GM12865 (cell line): ENCODE data around the gene TPRA1.
"Not testable (repeated sequence)": the region's sequence is repeated elsewhere in the genome, so short reads cannot be mapped to it uniquely, and the experiment has no call there.

ENCODE experiments used
- DNase-seq: peaks from one replicate; pipeline ENCODE4 v3.0.0; 2010; ENCODE audit warnings: low read depth
- H3K4me3 ChIP-seq: 2 replicates; pipeline ENCODE4 v1.5.1; 2011; ENCODE audit warnings: mild to moderate bottlenecking, low read depth, low read length, control low read depth
- TF ChIP-seq, protein P1 (sequence below): IDR thresholded peaks from 2 replicates; pipeline ENCODE4 v1.5.1; 2011; ENCODE audit warnings: low read length, control low read depth, low read depth, inconsistent platforms; ENCODE audit not compliant: insufficient read depth; ENCODE audit errors: missing control alignments

The TPRA1 gene

DNA sequence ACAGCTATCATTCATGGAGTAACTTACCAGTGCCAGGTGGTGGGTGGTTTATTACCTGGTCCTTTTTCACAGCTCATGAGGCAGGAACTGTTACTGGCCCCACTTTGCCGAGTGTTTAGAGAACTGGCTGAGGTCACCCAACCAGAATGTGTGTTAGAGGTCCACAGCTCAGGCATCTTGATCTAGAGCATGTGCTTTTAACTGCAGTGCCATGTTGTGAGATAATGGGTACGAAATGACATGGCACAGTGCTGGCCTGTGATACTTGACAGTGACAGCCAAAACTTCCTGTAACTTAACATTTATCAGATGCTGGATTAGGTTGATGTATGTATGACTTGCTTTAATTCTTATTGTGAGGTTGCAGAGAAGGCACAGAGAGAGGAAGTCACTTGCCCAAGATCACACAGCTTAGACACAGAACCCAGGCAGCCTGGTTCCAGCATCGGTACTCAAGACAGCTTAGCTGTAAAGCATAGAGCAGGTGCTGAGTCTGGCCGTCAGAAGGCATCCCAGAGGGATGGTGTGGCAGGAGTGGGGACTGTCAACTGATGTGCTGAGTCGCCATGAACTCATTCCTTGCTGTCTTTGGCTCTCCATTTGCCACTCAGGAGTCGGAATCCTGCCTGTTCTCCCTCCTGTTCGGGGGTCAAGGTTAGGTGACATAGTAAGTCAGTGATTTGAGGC lies 17.3 kb upstream of the TPRA1 start:
- TF ChIP-seq, protein P1, sequence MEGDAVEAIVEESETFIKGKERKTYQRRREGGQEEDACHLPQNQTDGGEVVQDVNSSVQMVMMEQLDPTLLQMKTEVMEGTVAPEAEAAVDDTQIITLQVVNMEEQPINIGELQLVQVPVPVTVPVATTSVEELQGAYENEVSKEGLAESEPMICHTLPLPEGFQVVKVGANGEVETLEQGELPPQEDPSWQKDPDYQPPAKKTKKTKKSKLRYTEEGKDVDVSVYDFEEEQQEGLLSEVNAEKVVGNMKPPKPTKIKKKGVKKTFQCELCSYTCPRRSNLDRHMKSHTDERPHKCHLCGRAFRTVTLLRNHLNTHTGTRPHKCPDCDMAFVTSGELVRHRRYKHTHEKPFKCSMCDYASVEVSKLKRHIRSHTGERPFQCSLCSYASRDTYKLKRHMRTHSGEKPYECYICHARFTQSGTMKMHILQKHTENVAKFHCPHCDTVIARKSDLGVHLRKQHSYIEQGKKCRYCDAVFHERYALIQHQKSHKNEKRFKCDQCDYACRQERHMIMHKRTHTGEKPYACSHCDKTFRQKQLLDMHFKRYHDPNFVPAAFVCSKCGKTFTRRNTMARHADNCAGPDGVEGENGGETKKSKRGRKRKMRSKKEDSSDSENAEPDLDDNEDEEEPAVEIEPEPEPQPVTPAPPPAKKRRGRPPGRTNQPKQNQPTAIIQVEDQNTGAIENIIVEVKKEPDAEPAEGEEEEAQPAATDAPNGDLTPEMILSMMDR = no peak
- no peak for DNase-seq
- no peak overlapping the region for H3K4me3 ChIP-seq

- TF ChIP-seq, protein P1 = no peak
- no peak for DNase-seq
- H3K4me3 ChIP-seq = no peak overlapping the region
Observed at GRCh38 chr3:127606981-127607595, 16.6 kb upstream of the TPRA1 start.

GRCh38 chr3:127606086-127606805 lies 15.7 kb upstream of the TPRA1 start:
- no peak for DNase-seq
- TF ChIP-seq, protein P1 = no peak
- H3K4me3 ChIP-seq = no peak overlapping the region

DNA sequence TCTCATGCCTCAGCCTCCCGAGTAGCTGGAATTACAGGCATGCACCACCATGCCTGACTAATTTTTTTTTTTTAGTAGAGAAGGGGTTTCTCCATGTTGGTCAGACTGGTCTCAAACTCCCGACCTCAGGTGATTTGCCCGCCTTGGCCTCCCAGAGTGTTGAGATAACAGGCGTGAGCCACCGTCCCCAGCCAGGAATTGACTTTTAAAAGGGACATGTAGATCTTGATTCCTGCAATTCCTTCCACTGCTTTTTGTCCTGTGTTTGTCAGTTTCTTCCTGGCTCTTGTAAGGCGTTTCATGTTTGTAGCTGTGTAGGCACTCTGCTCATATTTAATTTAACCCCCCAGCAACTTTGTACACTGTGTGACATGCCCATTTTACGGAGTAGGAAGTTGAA lies 15.0 kb upstream of the TPRA1 start:
- DNase-seq, H3K4me3 ChIP-seq: not testable (repeated sequence)

- TF ChIP-seq, protein P1 = no peak
Observed at GRCh38 chr3:127604546-127605165, 14.1 kb upstream of the TPRA1 start.

GRCh38 chr3:127604035-127604434 lies 13.5 kb upstream of the TPRA1 start:
- H3K4me3 ChIP-seq = no peak overlapping the region
- TF ChIP-seq, protein P1 = no peak
- DNase-seq = peak; percentile 42

More at GRCh38 chr3:127604546-127605165, 14.1 kb upstream of the TPRA1 start:
- no peak for DNase-seq
- H3K4me3 ChIP-seq = no peak overlapping the region
